Brain microvascular endothelial cell (primary cell): ENCODE results near the gene IL34.

Experiments
- DNase-seq: peaks from one replicate; pipeline ENCODE4 v3.0.0-alpha.2; 2020
- H3K27ac ChIP-seq: fragments of 250-450 bp; sonication (Bioruptor Pico); 2 replicates; pipeline ENCODE4 v1.5.1; 2020; ENCODE audit warnings: mild to moderate bottlenecking, moderate library complexity
- H3K27me3 ChIP-seq: fragments of 250-450 bp; sonication (Bioruptor Pico); replicated peaks from 2 replicates; pipeline ENCODE4 v1.5.1; 2020; ENCODE audit warnings: mild to moderate bottlenecking
- H3K36me3 ChIP-seq: fragments of 250-450 bp; sonication (Bioruptor Pico); replicated peaks from 2 replicates; pipeline ENCODE4 v1.5.1; 2020; ENCODE audit warnings: mild to moderate bottlenecking
- H3K4me3 ChIP-seq: 2 replicates; pipeline ENCODE4 v1.5.1; 2011; ENCODE audit warnings: low read depth, mild to moderate bottlenecking, control low read depth, low read length, moderate library complexity
- in situ Hi-C: cut with HindIII; loops from 2 replicates; pipeline ENCODE4 v1.10.0; 2017; ENCODE audit warnings: low sequenced_read_pairs, low pct_ligation_motif_present
- TF ChIP-seq, protein P1 (sequence below): IDR thresholded peaks from 2 replicates; pipeline ENCODE4 v1.5.1; 2011; ENCODE audit warnings: low read depth, mild to moderate bottlenecking, moderate library complexity, low read length, control low read depth, inconsistent platforms; ENCODE audit errors: missing control alignments

The IL34 gene

DNA sequence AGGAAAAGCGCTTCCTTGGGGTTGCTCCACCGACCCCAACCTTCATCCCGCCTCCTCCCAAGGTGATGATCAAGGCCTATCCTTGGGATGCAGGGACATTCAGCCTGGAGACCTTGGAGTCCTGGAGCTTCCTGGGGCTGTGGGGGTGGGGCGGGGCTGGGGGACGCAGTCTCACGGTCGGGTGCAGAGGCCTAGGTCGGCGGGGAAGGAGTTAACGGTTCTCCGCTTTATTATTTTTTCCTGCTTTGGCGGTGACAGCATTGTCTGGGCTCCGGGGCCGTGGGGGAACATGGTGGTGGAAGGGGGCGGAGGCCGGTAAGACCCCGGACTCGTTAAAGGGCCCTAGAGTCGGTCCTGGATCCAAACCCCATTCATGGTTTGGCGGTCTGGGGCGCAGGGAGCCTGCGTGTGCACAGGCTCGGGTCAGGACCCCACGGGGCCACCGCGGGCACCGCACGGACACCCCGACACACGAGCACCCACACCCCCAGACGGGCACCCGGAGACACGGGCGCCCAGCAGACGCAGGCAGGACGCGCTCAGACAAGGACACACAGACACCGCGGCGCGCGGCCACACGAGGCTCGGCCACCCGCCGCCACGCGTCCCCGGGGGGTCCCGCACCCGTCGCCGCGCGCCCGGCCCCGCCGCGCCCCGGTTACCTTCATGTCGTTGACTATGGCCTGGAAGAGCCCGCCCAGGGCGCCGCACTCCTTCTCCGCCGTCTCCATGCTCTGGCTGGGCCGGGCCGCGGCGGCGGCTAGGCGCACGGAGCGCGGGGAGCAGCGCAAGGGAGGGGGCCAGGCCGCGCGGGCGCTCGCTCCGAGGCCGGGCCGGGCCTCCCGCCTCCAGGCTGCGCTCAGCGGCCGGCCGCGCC, 38.9 kb downstream of the IL34 start:
- no peak for DNase-seq
- H3K36me3 ChIP-seq: no peaks in the 10 kb centered on the region
- TF ChIP-seq, protein P1, sequence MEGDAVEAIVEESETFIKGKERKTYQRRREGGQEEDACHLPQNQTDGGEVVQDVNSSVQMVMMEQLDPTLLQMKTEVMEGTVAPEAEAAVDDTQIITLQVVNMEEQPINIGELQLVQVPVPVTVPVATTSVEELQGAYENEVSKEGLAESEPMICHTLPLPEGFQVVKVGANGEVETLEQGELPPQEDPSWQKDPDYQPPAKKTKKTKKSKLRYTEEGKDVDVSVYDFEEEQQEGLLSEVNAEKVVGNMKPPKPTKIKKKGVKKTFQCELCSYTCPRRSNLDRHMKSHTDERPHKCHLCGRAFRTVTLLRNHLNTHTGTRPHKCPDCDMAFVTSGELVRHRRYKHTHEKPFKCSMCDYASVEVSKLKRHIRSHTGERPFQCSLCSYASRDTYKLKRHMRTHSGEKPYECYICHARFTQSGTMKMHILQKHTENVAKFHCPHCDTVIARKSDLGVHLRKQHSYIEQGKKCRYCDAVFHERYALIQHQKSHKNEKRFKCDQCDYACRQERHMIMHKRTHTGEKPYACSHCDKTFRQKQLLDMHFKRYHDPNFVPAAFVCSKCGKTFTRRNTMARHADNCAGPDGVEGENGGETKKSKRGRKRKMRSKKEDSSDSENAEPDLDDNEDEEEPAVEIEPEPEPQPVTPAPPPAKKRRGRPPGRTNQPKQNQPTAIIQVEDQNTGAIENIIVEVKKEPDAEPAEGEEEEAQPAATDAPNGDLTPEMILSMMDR: no peak
- peak overlapping the region; percentile 75 for H3K4me3 ChIP-seq
- in situ Hi-C loops: no loop called here
- H3K27me3 ChIP-seq: no peaks in the 10 kb centered on the region
- no peak overlapping the region for H3K27ac ChIP-seq

DNA sequence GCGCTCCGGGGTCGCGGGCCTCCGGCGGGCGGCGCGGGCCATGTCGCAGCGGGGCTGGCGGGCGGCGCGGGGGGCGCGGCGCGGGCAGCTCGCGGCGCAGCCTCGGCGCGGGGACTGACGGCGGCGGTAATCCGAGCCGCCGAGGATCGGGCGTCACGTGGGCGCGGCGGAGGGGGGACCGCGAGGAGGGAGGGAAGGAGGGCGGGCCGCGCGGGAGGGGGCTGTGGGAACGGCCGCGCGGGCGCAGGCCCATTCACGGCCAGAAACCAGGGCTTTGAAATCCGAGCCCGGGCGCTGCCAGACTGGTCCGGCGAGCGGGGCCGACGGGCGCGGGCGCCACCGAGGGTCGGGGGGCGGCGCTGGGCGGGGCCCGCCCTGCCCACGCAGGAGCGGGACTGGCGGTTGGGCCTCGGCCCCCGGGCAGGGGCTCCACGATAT, 39.6 kb downstream of the IL34 start, which contains the start of gene MTSS2:
Gene MTSS2 (minus strand): TSS at position 116 of the 438 bp plus-strand sequence. CDS start 262 bp downstream, outside the sequence.
- Histone ChIP-seq H3K36me3 (no peaks in the 10 kb centered on the region), H3K27me3 (no peaks in the 10 kb centered on the region), H3K27ac (no peak within 1 kb of the TSS), H3K4me3 (peak within 1 kb of the TSS; percentile 75)
- in situ Hi-C loops: no loop called here
- DNase-seq: peak; percentile 48
- TF ChIP-seq, protein P1: no peak

DNA sequence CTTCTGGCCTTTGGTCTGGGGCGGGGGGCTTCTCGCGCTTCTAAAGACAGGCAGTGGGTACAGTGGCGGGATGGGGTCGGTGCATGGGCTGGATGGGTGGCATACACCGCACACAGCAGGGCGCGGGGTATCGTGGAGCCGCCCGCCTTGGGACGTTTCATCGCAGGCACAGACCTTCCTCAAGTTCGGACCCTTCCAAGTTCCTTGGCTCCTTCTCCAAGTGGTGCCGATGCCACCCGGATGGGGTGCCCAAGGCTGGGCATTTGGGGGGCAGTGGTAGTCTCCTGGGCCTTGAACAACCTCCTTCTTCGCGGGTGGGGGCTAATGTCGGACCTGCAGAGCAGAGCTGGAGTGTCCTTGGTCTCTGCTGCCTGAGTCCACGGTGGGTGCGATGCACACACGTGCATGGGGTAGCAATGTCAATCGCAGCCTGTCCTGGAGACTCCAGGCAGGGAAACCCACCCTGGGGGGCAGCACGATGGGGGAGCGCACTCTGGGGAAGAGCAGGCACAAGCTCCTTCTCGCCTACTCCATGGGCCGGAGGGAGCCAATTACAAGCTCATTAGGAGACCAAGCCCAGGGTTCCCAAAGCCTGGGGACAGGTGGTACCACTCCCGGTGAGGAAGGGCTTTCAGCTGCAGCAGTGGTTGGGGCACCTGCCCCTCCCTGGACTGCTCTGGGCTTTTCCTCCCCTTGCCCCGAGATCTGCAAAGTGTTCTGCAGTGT, 40.2 kb downstream of the IL34 start:
- no peak for DNase-seq
- no peak overlapping the region for H3K27ac ChIP-seq

DNA sequence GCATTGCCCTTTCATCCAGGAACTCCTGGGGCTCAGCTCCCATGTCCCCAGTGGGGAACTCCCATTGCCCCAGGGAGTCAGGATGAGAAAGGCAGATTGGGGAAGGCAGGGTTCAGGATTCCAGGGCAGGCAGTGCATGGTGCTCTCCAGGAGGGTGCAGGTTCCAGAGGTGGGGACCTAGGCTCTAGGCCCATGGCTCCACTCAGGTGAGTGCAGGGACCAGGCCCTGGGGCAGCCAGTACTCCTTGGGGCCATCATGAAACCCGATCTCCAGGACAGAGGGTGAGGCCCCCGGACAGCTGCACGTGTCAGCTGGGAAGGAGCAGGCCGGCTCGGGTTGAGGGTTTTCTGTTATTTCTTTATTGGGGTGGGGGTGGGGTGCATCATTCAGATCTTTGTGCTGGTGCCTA, 40.7 kb downstream of the IL34 start:
- H3K27ac ChIP-seq: no peak overlapping the region
- H3K27me3 ChIP-seq: no peaks in the 10 kb centered on the region
- TF ChIP-seq, protein P1: no peak
- H3K36me3 ChIP-seq: no peaks in the 10 kb centered on the region
- in situ Hi-C loops: no loop called here
- no peak for DNase-seq
- no peak overlapping the region for H3K4me3 ChIP-seq

More for the DNA sequence above, 40.2 kb downstream of the IL34 start:
- Histone ChIP-seq H3K4me3 (peak overlapping the region; percentile 75), H3K36me3 (no peaks in the 10 kb centered on the region), H3K27me3 (no peaks in the 10 kb centered on the region)
- TF ChIP-seq, protein P1: no peak
- in situ Hi-C loops: no loop called here

DNA sequence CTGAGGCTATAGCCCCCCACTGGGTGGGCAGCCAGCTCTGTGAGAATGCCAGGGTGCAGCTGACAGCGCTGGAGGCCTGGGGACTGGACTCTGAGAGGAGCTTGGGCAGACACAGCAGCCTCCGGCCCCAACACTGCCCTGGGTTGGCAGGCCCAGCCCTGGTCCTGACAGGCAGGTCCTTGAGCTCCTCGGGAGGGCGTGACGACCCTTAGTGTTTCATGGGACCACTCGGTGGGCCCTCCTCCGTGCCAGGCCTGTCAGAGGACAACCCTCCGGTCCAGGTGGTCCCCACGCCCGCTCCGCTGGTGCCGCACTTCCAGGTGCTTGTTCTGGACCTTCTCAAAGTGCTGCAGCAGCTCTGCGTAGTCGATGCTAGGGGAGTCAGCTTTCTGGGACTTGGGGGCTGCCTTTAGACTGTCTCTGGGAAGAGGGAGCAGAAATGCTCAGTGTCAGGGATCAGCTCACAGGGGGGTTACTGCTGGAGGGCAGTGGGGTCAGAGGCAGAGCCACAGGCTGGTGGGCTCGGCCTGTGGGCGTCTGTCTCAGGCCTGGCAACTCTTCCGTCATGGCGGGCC, 41.4 kb downstream of the IL34 start:
- H3K36me3 ChIP-seq: no peaks in the 10 kb centered on the region
- H3K27me3 ChIP-seq: no peaks in the 10 kb centered on the region
- H3K27ac ChIP-seq: no peak overlapping the region
- DNase-seq: no peak
- in situ Hi-C loops: no loop called here
- TF ChIP-seq, protein P1: no peak
- no peak overlapping the region for H3K4me3 ChIP-seq
